Glutamatergic neuron (in vitro differentiated cells): Measurements from ENCODE around the gene MEGF11. TPM values are rescaled to one million over a fixed set of nuclear protein-coding genes. Genes with fewer than 3 reads are reported as not detected.

Source experiments
- DNase-seq: peaks from one replicate; pipeline ENCODE4 v3.0.0; 2022
- H3K27ac Mint-ChIP-seq: one replicate; pipeline ENCODE4 v1.8.0; 2020; ENCODE audit warnings: mild to moderate bottlenecking, mixed read lengths, inconsistent platforms; ENCODE audit not compliant: unreplicated experiment
- H3K27me3 Mint-ChIP-seq: one replicate; pipeline ENCODE4 v1.8.0; 2020; ENCODE audit warnings: mild to moderate bottlenecking, moderate library complexity, mixed read lengths, inconsistent platforms; ENCODE audit not compliant: unreplicated experiment
- H3K36me3 Mint-ChIP-seq: one replicate; pipeline ENCODE4 v1.8.0; 2020; ENCODE audit warnings: mild to moderate bottlenecking, mixed read lengths, inconsistent platforms; ENCODE audit not compliant: unreplicated experiment
- H3K4me1 Mint-ChIP-seq: one replicate; pipeline ENCODE4 v1.8.0; 2020; ENCODE audit warnings: mild to moderate bottlenecking, low read depth, mixed read lengths, inconsistent platforms; ENCODE audit not compliant: unreplicated experiment
- H3K4me3 Mint-ChIP-seq: one replicate; pipeline ENCODE4 v1.8.0; 2020; ENCODE audit warnings: mild to moderate bottlenecking, mixed read lengths, inconsistent platforms; ENCODE audit not compliant: unreplicated experiment
- H3K9me3 Mint-ChIP-seq: one replicate; pipeline ENCODE4 v1.8.0; 2020; ENCODE audit warnings: mild to moderate bottlenecking, moderate library complexity, mixed read lengths, inconsistent platforms; ENCODE audit not compliant: unreplicated experiment
- CTCF ChIP-seq: fragments of 200-600 bp; sonication (generic); IDR thresholded peaks from one replicate; pipeline ENCODE4 v1.5.0; 2021; ENCODE audit not compliant: partially characterized antibody, unreplicated experiment
- total RNA-seq: library from RNA; stranded (reverse); fragmentation: NEBNext Ultra II Directional; extraction: Animal tissue kit (Norgen Biotek cat#: 25700); gene quantifications from one replicate; pipeline ENCODE4 v1.2.1, GENCODE V29; 2021; ENCODE audit not compliant: unreplicated experiment

MEGF11 gene
- total RNA-seq, 1 donor from 2014 or later = 2.6 TPM

GRCh38 chr15:66068801-66069200 is 184.7 kb downstream of the MEGF11 start:
- H3K4me3 Mint-ChIP-seq = no peak overlapping the region
- H3K27ac Mint-ChIP-seq = no peak overlapping the region
- H3K27me3 Mint-ChIP-seq = peaks cover 6% of the 10 kb centered on the region
- no peak for DNase-seq
- no peaks in the 10 kb centered on the region for H3K36me3 Mint-ChIP-seq
- H3K9me3 Mint-ChIP-seq = peaks cover 1% of the 10 kb centered on the region
- H3K4me1 Mint-ChIP-seq = peaks cover 12% of the 10 kb centered on the region
- TF ChIP-seq CTCF = no peak

GRCh38 chr15:66067687-66068086 is 185.9 kb downstream of the MEGF11 start:
- no peak for TF ChIP-seq CTCF
- Mint-ChIP-seq H3K4me3 (no peak overlapping the region), H3K36me3 (no peaks in the 10 kb centered on the region), H3K4me1 (peaks cover 12% of the 10 kb centered on the region), H3K27ac (no peak overlapping the region), H3K9me3 (peaks cover 1% of the 10 kb centered on the region), H3K27me3 (peaks cover 6% of the 10 kb centered on the region)
- DNase-seq = no peak

GRCh38 chr15:66066481-66066880 is 187.1 kb downstream of the MEGF11 start:
- no peak for TF ChIP-seq CTCF
- Mint-ChIP-seq H3K4me1 (peaks cover 7% of the 10 kb centered on the region), H3K4me3 (no peak overlapping the region), H3K36me3 (no peaks in the 10 kb centered on the region), H3K9me3 (peaks cover 1% of the 10 kb centered on the region), H3K27me3 (peaks cover 3% of the 10 kb centered on the region), H3K27ac (no peak overlapping the region)
- no peak for DNase-seq

- DNase-seq = no peak
- H3K27ac Mint-ChIP-seq = no peak overlapping the region
- peaks cover under 1% of the 10 kb centered on the region for H3K9me3 Mint-ChIP-seq
- peaks cover 7% of the 10 kb centered on the region for H3K4me1 Mint-ChIP-seq
- H3K4me3 Mint-ChIP-seq = no peak overlapping the region
- H3K27me3 Mint-ChIP-seq = peaks cover 3% of the 10 kb centered on the region
- H3K36me3 Mint-ChIP-seq = no peaks in the 10 kb centered on the region
- no peak for TF ChIP-seq CTCF
Observed at GRCh38 chr15:66066005-66066404, 187.5 kb downstream of the MEGF11 start.

- TF ChIP-seq CTCF = no peak
- Mint-ChIP-seq H3K27me3 (peaks cover 3% of the 10 kb centered on the region), H3K4me1 (peaks cover 13% of the 10 kb centered on the region), H3K27ac (no peak overlapping the region), H3K4me3 (no peak overlapping the region), H3K9me3 (peaks cover 2% of the 10 kb centered on the region), H3K36me3 (no peaks in the 10 kb centered on the region)
- DNase-seq = no peak
Observed at GRCh38 chr15:66065325-66065724, 188.2 kb downstream of the MEGF11 start.
